ENCODE results near the gene OPRL1.
"Not testable (repeated sequence)": the region's sequence is repeated elsewhere in the genome, so short reads cannot be mapped to it uniquely, and the experiment has no call there.

OPRL1 gene

DNA sequence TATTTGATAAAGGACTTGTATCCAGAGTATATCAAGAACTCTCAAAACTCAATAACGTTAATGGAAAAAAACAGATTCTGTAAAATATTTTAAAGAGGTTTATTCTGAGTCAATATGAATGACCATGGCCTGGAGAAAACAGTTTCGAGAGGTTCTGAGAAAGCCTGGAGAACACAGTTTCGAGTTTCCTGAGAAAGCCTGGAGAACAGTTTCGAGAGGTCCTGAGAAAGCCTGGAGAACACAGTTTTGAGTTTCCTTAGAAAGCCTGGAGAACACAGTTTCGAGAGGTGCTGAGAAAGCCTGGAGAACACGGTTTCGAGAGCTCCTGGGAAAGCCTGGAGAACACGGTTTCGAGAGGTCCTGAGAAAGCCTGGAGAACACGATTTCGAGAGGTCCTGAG lies 43.0 kb downstream of the OPRL1 start:
- not testable (repeated sequence) for DNase-seq

DNA sequence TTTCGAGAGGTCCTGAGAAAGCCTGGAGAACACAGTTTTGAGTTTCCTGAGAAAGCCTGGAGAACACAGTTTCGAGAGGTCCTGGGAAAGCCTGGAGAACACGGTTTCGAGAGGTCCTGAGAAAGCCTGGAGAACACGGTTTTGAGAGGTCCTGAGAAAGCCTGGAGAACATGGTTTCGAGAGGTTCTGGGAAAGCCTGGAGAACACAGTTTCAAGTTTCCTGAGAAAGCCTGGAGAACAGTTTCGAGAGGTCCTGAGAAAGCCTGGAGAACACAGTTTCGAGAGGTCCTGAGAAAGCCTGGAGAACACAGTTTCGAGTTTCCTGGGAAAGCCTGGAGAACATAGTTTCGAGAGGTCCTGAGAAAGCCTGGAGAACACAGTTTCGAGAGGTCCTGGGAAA lies 43.6 kb downstream of the OPRL1 start:
- not testable (repeated sequence) for DNase-seq

DNA sequence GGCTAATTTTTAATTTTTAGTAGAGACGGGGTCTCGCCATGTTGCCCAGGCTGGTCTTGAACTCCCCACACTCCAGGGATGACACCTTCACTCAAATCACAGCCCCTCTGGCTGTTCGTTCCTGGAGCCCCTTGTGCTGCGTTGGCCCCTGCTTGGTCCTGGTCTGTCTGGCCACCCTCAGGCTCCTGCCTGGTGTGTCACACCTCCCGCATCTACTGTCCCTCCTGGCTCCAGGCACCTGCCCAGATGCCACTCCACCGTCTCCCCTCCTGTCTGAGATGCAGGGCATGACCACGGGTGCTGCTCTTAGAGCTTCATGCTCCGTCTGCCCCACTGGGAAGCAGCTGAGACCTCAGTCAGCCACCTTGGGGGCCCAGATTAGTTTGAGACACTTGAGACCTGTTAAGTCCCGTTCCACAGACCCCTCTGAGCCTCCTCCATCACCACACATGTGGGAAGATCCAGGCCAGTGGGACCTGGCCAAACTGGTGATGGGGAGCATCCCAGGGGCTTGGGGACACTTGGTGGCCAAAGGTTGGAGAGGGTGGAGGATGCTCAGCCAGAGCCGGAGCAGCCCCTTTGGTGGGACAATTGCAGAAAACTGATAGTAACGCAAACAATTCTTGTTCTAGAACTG lies 49.4 kb downstream of the OPRL1 start:
- DNase-seq, result no peak

DNA sequence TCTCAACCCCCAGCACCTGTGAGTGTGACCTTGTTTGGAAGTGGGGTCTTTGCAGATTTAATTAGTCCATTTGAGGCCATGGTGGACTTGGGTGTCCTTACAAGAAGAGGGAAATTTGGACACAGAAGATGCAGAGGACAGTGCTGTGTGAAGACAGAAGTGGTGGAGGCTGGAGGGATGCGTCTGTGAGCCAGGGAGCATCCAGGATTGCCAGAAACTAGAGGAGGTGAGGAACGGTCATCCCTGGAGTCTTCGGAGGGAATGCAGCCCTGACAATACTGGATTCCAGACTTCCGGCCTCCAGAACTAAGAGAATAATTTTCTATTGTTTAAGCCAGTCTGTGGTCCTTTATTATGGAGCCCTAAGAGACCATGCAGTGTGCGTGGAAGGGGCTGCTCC lies 50.4 kb downstream of the OPRL1 start:
- DNase-seq, result no peak

DNA sequence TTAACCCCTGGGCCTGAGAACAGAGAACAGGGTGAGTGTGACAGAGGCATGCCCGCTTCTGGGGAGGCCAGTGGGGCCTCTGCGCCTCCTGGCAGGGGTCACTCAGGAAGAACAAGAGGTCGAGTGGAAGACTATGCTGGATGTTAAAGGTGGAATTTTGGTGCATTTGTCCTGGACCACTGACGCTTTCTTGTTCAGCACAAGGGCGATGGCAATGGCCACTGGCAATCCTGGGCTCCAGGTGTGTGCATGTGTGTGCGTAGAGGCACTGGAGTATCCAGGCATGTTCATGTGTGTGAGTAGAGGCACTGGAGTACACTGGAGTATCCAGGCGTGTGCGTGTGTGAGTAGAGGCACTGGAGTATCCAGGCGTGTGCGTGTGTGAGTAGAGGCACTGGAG lies 51.0 kb downstream of the OPRL1 start:
- DNase-seq, result no peak

DNA sequence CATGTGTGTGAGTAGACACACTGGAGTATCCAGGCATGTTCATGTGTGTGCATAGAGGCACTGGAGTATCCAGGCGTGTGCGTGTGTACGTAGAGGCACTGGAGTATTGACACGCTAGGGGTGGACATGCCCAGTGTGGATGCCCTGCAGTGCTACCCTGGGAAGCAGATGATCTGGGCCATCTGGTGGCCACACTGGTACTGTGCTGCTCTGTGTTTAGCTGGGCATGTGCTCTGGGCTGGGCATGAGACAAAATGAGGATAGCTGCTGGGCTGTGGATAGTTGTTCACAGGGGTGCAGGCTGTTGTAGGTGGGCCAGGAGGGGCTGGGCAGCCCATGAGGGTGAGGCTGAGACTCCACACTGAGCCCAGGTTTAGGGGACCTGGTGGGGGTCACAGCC lies 51.5 kb downstream of the OPRL1 start:
- DNase-seq, result peak; percentile 36

DNA sequence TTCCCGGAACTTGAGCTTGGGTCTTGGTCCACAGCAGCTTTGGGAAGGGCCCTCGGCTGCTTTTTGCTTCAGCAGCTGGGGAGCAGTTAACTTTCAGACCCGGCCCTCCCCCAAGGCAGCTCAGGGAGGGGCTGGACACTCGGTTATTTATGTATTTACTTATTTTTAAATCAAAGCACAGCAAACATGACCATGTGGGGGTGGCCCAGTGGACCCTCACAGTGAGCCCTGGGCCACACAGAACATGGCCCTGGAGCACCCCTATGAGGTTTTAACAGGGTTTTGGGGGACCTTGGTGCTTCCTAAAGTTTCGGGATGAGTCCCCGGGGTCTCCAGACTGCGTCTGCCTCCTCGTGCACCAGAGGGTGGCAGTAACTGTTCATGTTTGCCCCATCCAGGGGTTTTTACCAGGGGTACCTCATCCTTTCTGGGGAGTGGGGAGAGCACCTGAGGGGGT lies 54.1 kb downstream of the OPRL1 start:
- peak; percentile 48 for DNase-seq

DNA sequence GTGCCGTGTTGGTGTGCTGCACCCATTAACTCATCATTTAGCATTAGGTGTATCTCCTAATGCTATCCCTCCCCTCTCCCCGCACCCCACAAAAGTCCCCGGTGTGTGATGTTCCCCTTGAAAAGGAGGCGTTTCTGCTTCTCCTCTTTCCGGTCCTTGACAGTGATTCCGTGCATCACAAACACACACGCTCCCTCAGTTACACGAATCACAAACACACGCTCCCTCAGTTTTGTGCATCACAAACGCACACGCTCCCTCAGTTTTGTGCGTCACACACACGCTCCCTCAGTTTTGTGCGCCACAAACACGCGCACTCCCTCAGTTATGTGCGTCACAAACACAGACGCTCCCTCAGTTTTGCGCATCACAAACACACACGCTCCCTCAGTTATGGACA lies 54.9 kb downstream of the OPRL1 start:
- DNase-seq, result not testable (repeated sequence)

DNA sequence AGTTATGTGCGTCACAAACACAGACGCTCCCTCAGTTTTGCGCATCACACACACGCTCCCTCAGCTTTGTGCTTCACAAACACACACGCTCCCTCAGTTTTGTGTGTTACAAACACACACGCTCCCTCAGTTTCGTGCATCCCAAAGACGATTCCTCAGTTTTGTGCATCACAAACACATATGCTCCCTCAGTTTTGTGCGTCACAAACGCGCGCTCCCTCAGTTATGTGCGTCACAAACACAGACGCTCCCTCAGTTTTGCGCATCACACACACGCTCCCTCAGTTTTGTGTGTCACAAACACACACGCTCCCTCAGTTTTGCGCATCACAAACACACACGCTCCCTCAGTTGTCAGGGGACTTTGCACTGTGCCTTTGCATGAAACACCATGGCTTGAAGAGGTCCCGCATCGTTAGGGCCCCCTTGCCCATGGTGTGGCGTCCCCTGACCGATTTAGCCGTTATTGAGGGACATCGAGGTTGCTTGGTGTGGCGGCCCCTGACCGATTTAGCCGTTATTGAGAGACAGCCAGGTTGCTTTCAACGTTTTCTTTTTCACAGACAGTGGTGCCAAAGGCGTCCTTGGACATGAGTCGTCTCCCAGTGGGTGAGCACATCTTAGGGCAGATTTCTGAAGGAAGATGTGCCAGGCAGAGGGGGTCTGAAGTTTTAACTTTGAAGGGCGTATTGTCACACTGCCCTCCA lies 56.3 kb downstream of the OPRL1 start:
- DNase-seq, result no peak

DNA sequence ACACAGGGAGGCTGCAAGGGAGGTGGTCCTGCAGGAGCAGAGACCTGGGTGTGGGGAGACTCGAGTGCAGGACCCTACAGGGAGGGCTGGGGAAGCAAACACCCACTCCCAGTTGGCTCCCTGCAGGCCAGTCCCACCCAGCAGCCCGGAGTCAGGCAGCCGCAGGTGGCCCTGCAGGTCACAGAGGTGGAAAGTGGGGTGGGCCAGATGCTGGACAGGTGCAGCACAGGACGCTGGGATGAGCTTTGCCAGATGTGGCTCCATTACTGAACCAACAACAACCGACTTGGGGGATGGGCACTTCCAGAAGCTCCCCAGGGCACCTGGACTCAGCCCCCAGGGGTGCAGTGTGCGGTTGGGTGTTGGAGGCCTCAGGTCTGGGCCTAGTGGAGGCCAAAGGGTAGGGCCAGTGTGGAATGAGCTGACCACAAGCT lies 57.7 kb downstream of the OPRL1 start:
- DNase-seq, result no peak

DNA sequence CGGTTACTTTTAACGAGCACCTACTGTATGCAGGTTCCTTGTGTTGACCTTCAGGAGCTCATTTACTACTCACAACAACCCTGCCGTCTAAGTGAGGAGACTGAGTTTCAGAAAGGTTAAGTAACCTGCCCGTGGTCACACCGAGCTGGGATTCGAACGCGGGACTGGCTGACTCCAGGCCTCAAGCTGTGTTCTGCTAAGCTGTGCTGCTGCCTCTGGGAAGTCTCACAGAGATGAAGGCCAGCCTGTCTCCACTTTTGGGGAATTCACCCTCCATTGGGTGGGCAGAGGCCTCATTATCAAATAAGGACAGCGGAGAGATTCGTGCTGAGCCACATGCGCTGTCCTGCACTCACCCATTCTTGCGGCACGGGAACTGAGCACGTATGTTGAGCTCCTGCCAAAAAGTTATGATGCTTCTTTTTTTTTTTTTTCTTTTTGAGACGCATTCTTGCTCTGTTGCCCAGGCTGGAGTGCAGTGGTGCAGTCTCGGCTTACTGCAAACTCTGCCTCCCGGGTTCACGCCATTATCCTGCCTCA lies 58.5 kb downstream of the OPRL1 start:
- DNase-seq, result no peak

DNA sequence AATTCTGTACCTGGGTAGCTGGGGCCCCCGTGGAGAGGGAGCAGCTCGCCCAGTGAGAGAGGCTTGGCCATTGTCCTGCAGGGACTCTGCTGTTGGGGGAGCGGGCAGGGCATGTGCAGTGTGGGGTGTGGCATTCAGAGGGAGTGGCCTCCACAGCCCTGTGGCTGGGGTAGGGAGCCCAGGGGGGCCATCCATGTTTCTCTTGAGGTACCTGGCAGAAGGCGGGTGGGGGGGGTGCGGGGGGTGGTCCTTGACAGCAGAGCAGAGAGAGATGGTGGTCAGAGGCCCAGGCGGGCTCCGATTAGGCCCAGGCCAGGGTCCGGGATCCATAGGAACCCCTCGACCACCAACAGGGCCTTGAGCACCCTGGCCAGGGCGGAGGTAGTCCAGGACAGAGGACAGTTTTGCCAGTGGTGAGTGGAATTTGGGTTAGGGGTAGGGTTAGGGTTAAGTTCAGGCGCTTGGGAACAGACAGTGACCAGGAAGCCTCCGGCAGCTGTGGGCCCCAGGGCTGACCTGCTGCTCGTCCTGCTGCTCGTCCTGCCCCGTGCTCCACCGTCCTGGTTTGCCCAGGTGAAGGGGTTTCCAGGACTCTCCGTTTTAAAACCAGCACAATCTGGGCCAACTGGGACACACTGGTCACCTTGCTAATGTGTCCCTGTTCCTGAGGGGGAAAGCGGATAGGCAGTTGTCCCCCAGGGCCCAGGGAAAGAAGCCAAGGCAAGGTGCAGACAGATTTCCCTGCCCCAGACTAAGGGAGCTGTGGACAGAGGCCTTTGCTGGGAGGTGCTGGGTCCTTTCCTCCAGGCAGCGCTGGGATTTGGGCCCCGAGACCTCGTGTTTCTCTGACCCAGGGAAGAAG lies 59.5 kb downstream of the OPRL1 start:
- no peak for DNase-seq

DNA sequence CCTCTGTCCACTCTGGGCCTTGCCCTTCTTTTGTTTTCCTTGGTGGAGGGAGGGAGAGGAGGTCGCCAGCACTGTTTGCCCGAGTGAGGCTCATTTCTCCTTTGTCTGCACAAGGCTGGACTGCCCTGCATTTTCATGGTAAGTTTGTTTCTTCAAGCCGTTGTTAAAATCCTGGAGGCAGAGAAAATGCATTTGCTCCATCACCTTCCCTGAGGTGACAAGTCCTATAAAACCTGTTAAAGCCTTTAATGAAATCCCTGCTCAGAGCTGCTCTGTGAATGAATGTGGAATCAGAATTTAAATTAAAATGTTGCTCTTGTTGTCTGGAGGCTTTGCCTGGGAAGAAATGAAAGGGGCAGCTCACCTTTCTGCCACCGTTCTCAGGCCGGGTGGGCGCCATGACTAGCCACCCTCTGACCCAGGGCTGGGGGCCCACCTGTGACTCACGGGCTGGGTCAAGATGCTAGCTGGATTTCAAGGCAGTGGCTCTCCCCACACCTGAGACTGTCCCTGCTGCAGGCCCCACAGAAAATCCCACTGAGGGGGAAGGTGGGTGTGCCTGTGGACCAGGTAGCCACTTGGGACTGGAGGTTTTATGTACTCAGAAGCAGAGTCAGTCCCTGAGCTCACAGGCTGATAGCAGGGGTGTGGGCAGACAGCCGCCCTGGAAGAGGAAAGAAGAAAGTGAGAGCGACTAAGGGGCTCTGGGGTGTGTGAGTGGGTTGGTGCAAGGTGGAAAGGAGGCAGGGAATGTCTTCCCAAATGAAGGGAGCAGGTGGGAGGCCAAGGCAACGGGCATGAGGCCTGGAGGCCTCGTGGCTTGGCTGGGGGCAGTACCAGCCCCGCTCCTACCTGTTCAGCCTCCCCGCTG lies 60.4 kb downstream of the OPRL1 start:
- DNase-seq, result no peak

DNA sequence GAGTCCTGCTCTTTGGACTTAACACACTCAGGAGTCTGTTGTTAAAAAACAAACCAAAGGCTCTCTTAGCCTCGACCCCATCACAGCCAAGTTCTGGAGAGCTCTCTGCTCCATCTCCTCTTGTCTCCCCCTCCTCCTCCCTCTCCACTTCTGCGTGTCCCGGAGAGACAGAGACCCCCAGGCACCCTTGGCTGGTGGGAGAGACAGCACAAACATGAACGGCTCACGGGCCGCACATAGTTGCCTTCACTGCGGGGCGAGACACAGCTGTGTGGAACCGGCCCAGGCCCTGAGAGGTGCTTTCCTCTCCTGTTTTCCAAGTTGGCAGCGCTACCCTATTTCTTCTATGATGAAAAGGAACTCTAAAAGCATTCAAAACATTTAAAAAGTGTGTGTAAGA lies 61.1 kb downstream of the OPRL1 start:
- DNase-seq, result no peak

DNA sequence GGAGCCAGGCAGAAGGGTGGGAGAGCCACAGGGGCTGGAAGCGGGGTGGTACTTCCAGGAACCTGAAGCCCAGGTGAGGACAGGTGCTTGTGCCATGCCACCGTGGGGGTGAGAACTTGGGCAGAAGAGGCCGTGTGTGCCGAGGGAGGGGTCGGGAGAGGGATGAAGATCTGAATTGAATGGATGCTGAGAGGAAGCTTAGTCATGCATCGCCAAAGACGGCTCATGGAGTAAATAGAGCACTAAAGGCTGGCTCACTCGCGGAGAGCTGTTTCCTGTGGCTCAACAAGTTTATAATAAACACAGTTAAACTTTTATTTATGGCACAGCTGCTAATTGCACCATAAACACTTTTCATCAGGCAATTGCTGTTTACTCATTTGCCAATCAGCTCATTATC lies 62.7 kb downstream of the OPRL1 start:
- peak; percentile 35 for DNase-seq

DNA sequence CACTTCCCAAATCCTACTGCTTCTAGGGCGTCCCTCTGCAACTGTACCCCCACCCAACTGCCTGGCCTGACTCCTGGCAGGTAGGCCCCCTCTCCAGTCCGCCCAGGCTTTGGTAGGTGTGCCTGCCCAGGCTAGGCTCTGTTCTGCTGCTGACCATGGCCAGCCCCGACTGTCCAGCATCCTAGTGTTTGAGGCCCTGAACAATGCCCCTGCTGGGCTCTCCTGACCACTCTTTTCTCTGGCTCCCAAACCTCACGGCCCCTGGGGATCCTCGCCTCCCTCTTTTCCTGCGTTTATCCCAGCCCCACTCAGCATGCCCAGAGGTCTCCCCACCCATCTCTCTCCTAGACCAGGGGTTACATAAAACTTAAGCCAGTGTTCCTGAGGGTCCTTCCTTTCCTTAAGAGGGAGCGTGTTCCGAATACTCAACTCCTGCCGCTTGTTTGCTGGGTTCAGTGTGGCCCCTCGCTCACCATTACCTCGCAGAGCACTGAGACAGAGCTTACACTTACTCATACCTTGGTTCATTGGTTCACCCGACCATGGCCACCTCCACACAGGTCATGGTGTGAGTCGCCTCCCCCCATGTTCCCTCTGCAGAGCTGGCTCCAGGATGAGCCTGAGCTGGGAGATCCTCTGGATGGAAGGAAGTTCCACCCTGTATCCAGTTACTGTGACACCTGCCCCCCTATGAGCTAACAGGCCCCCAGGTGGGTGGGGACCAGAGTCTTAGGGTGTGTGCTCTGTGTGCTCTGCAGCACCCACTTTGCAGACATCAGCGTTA lies 63.3 kb downstream of the OPRL1 start:
- DNase-seq, result no peak

DNA sequence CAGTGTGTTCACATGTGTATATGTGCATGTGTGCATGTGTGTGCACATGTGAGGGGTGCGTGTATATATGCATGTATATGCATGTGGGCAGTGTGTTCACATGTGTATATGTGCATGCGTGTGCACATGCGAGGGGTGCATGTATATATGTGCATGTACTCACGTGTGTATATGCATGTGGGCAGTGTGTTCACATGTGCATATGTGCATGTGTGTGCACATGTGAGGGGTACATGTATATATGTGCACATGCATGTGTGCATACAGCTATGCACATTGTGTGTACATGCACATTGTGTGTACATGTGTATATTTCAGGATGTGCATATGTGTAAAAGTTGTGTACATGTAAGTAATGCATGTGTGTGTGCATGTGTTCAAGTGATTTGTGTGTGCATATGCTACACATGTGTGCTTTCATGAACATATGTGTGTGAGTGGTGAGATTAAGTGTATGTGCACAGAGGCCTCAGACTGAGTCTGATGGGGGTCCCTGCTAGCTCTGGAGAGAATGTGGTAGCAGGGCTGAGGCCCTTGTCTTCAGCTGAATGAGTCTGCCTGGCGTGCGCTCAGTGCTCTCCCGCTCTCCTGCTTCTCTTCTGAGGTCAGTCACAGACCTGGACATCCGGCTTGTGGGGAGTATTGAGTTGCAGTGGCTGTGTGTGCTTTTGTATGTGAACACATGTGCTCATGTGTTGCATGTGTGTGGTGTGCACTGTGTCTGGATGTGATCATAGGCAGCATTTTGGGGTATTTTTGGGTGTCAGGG lies 64.4 kb downstream of the OPRL1 start:
- no peak for DNase-seq

DNA sequence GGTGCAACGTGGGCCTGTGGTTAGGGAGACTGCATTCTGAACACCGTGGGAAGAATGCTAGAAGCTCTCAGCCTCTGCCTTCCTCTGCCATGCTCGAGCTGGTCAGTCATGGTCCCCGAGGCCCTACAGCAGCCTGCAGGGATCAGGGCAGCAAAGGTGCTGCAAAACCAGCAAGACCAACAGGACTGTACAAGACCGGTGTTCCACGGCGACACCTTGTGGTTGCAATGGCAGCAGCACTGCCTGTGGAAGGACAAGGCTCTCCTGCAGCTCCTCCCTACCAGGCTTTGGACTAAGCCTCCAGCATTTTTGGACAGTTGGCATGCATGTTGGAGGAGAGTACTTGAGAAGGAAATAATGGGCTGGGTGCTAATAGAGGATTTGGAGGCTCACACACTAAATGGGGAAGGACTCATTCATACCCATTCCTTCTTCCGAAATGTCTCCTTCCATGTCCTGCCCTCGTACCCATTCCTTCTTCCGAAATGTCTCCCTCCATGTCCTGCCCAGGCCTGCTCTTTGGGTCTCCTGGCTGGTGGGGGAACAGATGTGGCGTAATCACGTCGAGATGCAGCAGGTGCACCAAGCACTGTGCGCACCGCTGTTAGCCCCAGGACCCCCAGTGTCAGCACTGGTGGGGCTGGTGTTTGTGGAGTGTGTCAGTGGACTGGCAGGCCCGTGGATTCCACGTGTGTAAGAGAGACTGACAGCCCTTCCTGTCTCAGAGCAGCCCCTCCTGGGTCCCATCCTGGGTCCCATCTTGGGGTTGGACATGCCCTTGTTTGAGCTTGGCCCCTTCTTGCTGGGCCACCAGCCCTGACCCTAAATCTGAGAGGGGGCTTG lies 65.8 kb downstream of the OPRL1 start:
- DNase-seq, result no peak

DNA sequence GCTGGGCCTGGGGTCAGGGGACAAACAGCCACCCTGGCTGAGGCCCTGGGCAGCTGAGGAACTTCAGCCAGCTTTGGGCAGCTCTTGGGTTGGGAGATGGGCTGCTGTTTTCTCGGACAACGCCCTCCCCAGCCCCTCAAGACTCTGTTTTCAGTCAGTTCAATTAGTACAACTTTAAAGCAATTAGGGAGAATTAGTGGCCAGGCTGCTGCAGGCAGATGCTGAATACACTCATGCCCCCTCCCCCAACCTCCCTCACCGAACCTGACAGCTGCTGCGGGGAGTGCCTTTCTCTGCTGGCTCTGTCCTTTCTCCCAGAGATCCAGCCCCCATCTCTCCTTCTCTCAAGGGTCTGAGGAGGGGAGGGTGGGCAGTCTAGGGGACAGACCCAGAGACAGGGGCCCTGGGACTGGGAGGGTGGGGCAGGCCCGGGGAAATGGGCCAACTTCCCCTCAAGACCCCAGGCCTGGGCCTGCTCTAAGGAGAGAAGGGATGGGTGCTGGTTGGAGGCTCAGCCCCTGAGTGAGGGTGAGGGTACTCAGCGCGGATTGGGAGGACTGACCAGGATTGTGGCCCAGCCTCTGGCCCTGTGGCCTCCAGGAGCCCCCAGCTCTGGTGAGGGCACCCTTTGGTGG lies 66.5 kb downstream of the OPRL1 start:
- peak; percentile 7 for DNase-seq
